ENCODE measurements around the gene FAM111A.

FAM111A gene

DNA sequence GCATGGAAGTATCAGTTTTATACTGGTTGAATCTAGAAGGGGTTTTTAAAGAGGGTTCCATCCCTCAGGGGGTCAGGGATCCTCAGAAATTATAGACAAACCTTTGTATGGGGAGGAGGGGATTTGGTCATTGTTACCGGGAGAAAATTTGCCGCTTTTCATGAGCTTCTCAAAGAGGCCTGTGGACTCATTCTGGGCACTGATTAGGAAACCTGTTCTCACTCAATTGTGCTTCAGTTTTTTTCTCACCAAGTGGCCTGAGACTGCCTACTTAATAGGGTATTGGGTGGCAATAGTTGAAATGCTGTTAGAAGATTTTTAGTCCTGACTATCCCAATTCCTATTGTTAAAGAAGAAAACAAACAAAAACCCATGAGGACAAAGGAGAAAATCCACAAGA lies 56.1 kb downstream of the FAM111A start:
- peaks cover 31% of the 10 kb centered on the region for H3K4me1 Mint-ChIP-seq
- H3K9me3 Mint-ChIP-seq, result no peaks in the 10 kb centered on the region
- H3K36me3 Mint-ChIP-seq (ENCODE audit: low read depth), result peaks cover 80% of the 10 kb centered on the region
- no peak overlapping the region for H3K4me3 Mint-ChIP-seq
- peak overlapping the region in 2 of 3 experiments; percentile 19 to 53 for H3K27ac Mint-ChIP-seq
- no peaks in the 10 kb centered on the region for H3K27me3 Mint-ChIP-seq (ENCODE audit: low read depth)
- no peak for TF ChIP-seq CTCF (IDR thresholded peaks at IDR 0.05; ENCODE audit: unreplicated experiment in 3 of 3)

DNA sequence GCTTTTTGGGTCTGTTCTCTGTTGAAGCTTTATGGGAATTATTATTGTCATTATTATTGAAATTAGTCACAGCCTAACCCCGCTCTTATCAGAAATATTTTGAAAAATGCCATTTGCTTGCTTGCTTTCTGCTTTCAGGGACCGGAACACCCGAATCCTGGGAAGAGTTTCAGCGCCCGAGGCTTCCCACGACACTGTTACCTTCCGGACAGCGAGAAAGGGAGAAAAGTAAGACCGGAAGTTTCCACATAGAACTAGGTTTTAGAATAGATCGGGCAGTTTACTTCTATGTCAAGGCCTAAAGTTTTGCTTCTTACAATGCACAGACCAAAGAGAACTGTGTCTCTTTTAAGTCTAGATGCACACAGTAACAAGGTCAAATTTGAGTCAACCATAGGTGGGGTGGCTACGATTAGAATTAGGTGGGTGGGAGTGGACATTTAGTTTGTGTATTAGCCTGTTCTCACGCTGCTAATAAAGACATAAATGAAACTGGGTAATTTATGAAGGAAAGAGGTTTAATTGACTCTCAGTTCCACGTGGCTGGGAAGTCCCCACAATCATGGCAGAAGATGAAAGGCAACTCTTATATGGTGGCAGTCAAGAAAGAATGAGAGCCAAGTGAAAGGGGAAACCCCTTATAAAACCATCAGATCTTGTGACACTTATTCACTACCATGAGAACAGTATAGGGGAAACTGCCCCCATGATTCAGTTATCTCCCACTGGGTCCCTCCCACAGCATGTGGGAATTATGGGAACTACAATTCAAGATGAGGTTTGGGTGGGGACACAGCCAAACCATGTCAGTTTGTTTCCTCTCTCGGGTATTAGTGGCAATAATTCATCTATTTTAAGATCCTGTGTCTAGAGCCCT lies 57.1 kb downstream of the FAM111A start:
- no peak for TF ChIP-seq CTCF (IDR thresholded peaks at IDR 0.05; ENCODE audit: unreplicated experiment in 3 of 3)
- Mint-ChIP-seq H3K27me3 (ENCODE audit: low read depth) (no peaks in the 10 kb centered on the region), H3K4me1 (peaks cover 31% of the 10 kb centered on the region), H3K36me3 (ENCODE audit: low read depth) (peaks cover 78% of the 10 kb centered on the region), H3K4me3 (no peak overlapping the region), H3K27ac (peak overlapping the region; percentile 7 to 36 (median 23)), H3K9me3 (no peaks in the 10 kb centered on the region)

GRCh38 chr11:59200423-59200746 lies 57.7 kb downstream of the FAM111A start:
- Mint-ChIP-seq H3K36me3 (ENCODE audit: low read depth) (peaks cover 75% of the 10 kb centered on the region), H3K9me3 (no peaks in the 10 kb centered on the region), H3K4me1 (peaks cover 31% of the 10 kb centered on the region), H3K27me3 (ENCODE audit: low read depth) (no peaks in the 10 kb centered on the region), H3K4me3 (no peak overlapping the region), H3K27ac (peak overlapping the region; percentile 7 to 36 (median 23))
- TF ChIP-seq CTCF (IDR thresholded peaks at IDR 0.05; ENCODE audit: unreplicated experiment in 3 of 3), result no peak

GRCh38 chr11:59201353-59201752 lies 58.7 kb downstream of the FAM111A start:
- Mint-ChIP-seq H3K4me3 (no peak overlapping the region), H3K27ac (no peak overlapping the region), H3K27me3 (ENCODE audit: low read depth) (no peaks in the 10 kb centered on the region), H3K36me3 (ENCODE audit: low read depth) (peaks cover 74% of the 10 kb centered on the region), H3K4me1 (peaks cover 31% of the 10 kb centered on the region), H3K9me3 (no peaks in the 10 kb centered on the region)
- peak in 1 of 3 experiments; percentile 19 for TF ChIP-seq CTCF (IDR thresholded peaks at IDR 0.05; ENCODE audit: unreplicated experiment in 3 of 3)

All from nephron (organoid).